Skin of body (tissue), 2 donors: ENCODE data around the gene SERPINC1. TPM values are rescaled to one million over a fixed set of nuclear protein-coding genes. Genes with fewer than 3 reads are reported as not detected.
"Not testable (repeated sequence)": the region's sequence is repeated elsewhere in the genome, so short reads cannot be mapped to it uniquely, and the experiment has no call there.

Experiments
- DNase-seq: peaks from one replicate; lab custom pipeline; 2025; lab: John Stamatoyannopoulos, UW
- total RNA-seq: library from RNA; depleted of rRNA; stranded (reverse); fragments of >200 nt; gene quantifications from one replicate; pipeline ENCODE4 v1.2.3, GENCODE V29; 2014

SERPINC1 gene
- total RNA-seq, result not detected

DNA sequence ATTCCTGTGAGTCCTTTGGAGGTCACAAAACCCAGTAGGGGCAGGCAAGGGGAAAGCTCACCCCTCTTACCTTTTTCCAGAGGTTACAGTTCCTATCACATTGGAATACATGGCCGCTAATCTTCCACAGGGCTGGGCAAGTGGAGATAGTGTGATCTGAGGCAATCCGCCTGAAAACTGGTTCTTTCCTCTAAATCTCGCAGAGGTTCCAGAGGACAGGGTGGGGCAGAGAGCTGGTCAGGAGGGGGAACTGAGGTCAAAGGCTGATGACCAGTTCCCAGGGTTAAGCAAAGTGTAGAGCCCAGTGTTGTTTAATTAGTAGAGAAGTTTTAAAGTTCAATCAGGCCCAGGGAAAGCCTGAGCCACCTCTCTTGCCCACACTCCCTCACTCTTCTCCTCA is at the start of gene SERPINC1:
SERPINC1 (minus strand) TSS at position 179 of the 400 bp plus-strand sequence; CDS start at position 111, 68 bp downstream.
- no peak for DNase-seq

DNA sequence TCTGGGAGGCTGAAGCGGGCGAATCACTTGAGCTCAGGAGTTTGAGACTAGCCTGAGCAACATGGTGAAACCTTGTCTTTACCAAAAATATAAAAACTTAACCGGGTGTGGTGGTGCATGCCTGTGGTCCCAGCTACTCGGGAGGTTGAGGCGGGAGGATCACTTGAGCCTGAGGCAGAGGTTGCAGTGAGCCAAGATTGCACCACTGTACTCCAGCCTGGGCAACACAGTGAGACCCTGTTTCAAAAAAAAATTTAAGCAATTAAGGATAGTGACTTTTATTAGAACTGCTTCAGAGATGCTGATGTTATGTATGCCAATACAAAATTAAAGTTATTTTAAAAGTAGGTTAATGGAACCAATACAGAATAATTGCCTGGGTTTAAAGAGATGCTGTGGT is 48.8 kb upstream of the SERPINC1 start:
- DNase-seq, result not testable (repeated sequence)

DNA sequence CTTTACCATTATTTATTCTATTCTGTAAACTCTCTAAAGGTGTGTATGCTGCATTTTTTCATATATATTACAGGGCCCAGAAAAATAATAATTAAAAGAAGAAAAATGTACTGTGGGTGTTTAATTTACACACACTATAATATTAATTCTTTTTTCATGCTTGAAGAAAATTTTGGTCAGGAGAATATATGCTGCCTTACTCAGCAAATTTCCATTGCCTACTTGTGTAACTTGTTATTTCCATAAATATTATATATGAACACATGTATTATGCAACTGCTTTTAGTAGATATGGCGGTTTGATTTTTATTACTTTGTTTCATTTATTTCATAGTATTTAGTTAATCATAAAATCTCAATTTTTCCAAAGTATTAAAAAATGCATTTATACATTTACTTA is 46.4 kb upstream of the SERPINC1 start:
- DNase-seq, result no peak

DNA sequence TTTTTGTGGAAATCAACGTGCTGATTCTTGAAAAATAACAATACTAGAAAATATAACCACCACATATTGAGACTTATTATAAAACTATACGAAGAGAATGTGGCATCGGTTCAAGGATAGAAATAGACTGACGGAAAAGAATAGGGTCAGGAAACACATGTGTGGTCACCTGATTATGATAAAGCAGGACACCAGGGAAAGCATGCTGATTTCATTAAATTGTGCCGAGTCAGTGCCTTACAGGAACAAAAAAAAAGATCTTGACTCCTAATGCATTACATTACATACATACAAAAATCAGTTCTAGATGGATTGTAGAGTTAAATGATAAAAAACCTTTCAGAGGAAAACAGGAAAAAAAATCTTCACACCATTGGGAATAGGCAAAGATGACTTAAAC is 43.5 kb upstream of the SERPINC1 start:
- no peak for DNase-seq

DNA sequence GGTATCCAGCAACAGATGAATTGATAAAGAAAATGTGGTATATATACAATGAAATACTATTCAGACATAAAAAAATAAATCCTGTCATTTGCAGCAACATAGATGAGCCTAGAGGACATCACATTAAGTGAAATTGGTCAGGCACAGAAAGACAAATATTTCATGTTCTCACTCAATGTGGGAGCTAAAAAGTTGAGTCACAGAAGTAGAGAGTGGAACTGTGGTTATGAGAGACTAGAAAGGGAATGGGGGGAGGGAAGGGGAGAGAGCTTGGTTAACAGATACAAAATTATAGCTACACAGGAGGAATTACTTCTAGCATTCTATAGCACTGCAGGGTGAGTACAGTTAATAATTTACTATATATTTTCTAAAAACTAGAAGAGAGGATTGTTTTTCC is 37.1 kb upstream of the SERPINC1 start:
- DNase-seq, result no peak

DNA sequence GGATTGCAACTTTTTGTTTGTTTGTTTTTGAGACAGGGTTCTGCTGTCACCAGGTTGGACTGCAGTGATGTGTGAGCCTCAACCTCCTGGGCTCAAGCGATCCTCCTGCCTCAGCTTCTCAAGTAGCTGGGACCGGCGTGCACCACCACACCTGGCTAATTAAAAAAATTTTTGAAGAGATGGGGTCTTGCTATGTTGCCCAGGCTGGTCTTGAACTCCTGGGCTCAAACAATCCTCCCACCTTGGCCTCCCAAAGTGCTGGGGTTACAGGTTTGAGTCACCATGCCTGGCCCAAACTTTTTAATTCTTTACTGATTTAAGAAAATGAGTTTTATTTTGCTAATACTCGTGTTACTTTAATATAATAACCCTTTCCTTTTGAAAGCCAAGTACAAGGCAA is 31.5 kb upstream of the SERPINC1 start:
- DNase-seq, result no peak

DNA sequence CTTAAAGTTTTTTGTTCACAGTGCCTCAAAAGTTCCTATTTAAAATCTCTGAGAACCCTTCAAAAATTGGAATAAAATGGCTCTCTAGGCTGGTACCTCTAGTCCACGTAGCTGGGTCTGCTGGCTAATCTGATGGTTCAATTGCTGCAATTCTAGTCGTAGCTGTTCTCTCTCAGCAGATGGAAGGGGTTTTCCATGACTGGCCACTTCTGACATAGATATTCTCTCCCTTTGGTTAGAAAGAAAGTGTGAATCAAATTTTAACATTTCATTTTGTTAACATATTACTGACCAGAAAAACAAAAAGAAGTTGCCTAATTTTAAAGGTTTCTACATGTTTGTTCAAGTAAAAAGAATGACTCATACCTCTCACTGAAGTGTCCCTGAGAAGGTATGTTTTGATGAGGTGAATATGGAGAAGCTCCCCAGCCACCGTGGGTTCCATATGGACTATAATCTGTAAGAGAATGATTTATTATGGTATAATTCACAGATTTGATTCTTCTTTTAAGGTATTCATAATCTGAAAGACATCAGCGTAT is 29.3 kb upstream of the SERPINC1 start:
- no peak for DNase-seq

DNA sequence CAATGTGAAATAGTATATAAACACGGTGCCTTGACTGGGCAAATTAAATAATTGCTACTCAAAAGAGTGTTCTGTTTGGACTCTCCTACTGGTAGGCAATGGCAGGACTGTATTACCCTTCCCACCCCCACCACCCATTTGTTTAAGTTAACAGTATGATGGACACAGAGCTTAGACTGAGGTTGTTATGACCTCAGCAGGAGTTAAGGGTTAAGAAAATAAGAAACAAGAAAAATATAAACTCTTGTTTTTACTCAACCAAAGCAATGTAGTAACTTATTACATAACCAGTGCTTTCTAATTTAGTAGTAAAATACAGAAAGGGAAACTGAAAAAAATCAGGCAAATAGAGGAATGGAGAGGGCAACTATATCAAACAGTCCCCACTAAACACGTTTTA is 19.9 kb upstream of the SERPINC1 start:
- no peak for DNase-seq

DNA sequence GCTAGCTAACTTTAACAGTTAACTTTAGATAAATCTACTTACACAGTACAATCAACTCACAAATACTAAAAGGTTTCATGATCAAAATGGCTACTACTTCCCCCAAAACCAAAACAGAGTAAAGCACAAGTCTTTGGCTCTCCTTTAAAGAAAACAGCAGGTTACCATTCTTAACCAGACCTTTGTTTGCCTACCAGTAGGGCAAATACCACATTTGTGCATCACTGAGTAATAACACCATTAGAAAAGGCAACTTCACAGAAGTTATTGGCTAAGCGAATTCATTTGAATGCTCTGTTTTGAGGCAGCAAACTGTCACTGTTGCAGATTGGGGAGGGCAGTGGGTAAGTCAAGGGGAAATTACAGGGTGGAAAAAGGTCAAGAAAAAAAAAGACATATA is 17.3 kb upstream of the SERPINC1 start:
- DNase-seq, result no peak

DNA sequence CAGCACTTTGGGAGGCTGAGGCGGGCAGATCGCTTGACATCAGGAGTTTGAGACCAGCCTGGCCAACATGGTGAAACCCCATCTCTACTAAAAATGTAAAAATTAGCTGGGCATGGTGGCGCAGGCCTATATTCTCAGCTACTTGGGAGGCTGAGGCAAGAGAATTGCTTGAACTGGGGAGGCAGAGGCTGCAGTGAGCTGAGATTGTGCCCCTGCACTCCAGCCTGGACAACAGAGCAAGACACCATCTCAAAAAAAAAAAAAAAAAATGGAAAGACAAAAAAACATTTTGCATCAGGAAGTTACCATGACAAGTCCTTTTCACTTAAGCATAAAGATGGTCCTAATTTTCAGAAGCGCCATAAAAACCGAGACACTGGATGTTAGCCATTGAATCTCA is 13.4 kb upstream of the SERPINC1 start:
- not testable (repeated sequence) for DNase-seq

DNA sequence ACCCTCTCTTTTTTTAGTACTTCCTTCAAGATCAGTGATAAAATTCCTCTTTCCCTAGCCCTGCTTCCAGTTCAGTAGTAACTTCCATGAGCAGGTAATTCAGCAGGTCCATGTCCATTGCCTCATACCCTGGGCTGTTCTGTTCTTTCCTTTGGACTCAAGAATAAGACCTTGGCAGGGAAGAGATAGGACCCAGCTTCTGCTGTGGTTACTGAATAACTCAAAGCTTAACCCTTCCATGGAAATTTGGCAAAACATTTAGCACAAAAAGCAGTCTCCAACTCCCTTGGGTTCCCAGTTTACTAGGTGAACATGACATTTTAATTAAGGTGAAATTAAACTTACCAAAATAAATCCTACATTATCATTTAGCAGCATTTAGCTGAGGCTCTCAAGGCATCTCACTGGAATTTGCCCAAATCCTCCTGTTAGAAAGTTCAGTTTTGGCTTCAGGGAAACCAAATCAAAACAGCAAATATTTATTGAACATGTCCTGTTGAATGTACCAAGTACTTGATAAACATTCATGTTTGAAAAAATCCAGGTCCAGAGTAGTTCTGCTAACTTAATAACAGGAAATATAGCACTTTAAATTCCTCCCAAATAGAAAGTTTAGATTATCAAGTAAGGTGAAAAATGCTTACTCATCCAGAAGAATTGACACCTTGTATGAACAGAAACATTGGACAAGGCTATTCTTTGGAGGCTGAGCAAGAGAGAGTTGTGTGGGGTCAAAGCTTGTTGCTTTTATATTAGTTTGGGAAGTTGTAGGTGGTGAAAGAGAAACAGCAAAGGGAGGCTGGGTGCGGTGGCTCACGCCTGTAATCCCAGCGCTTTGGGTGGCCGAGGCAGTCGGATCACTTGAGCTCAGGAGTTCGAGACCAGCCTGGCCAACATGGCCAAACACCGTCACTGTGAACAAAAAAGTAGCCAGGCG is 8.4 kb upstream of the SERPINC1 start:
- no peak for DNase-seq

DNA sequence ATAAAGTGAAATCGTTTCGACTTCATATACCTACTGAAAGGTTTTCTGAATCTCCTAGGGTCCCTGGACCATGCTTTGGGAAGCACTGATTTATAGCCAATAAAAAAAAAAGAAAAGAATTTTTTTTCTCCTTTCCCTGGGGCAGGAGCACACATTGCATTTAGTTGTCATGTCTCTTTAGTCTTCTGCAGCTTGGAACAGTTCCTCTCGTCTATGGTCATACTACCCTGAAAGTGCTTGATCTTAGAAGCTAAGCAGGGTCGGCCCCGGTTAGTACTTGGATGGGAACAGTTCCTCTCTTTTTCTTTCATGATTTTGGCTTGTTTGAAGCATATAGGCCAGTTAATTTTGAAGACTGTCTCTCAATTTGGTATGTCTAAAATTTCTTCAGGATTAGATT is 3.7 kb upstream of the SERPINC1 start:
- DNase-seq, result no peak

DNA sequence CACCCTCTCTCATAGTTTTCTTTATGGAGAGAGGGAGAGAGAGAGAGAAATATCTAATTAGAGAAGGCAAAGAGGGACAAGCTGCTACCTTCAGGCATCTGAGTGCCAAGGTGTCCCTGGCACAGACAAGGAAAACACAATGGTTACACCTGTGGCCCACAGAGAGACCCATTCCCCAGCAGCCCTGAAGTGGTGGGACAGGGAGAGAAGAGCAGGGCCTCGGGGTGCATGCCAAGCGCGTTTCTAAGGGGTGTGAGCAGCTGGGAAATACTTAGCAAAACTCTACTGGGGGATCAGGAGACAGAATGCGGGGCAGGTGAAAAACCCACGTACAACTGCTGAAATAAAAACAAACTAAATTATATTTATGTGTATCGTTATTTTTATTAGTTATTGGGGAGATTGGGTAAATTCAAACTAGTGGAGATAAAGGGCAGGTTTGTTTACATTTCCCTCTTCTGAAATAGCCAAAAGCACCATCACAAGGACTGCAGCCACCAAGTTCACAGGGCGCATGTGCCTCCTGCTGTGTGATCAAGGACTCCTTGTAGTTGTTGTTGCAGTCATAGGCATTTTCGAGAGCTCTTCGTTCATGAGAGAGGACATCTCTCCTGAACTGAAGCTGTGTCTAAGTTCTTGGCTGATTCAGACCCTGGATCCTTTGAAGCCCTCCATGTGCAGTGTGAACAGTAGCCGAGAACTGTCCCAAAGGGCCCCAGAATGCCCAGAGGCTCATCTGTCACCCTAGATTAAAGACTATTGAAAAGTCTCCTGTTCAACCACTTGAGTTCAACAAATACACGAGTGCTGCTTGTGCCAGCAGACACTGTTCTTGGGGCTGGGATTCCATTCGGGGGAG is 737 bp upstream of the SERPINC1 start:
- no peak for DNase-seq

DNA sequence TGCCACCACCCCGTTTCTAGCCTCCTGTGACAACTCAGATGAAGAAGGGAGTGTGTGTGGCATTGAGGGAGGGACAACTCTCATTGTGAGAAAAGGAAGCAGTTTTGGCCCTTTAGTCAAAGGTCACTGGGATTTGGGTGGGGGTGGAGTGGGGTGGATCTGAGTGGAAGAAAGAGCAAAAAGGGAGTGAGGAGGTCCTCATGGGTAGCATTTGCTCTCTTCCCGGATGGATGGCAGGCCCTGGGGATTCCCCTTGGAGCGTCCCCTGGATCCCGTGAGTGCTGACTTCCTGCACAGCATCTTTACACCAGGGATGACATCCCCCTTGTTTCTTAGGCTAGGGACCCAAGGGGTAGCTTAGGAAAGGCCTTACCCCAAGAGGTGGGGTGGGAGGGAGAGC is 460 bp downstream of the SERPINC1 start:
- DNase-seq, result no peak

DNA sequence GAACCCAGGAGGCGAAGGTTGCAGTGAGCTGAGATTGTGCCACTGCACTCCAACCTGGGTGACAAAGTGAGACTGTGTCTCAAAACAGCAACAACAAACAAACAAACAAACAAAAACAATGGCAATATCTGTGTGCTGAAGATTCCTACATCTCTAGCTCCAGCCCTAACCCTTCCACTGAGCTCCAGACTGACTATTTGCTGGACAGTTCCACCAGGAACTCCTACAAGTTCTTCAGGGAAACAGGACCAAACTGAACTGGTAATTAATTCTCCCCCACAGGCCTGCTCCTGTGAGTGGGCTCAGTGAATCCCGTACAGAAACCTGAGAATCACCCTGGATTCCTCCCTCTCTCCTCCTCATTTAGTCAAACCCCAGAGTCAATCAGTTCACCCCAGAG is 1.5 kb downstream of the SERPINC1 start:
- no peak for DNase-seq

DNA sequence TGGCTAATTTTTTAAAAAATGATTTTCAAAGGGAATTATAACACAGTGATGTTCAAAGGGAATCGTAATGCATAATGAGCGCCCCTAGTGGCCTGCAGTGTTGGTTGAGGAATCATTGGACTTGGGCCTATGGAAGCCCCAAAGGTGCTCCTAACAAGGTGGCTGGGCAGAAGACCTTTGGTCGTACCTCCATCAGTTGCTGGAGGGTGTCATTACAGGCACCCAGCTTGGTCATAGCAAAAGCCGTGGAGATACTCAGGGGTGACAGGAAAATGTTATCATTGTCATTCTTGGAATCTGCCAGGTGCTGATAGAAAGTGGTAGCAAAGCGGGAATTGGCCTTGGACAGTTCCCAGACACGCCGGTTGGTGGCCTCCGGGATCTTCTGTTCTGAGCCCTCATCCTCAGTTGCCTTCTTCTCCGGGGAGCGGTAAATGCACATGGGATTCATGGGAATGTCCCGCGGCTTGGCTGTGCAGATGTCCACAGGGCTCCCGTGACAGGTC is 2.7 kb downstream of the SERPINC1 start:
- DNase-seq, result no peak

DNA sequence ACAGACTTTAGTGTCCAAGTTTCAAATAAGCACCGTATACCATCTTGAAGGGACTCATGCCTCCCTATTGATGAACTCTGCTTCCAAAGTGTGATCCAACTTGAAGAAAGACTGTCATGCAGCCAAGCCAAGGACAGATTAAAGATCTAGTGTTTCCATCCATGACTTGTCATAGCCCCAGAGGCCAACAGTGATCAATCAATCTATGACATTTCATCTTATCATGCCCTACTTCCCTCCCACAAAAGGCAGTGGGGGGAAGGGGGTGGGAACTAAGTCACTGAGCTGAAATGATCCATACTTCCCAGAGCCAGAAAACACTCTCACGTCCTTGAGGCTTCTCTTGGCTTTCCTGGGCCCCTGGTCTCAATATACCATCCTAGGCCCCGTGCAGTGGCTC is 4.0 kb downstream of the SERPINC1 start:
- no peak for DNase-seq

DNA sequence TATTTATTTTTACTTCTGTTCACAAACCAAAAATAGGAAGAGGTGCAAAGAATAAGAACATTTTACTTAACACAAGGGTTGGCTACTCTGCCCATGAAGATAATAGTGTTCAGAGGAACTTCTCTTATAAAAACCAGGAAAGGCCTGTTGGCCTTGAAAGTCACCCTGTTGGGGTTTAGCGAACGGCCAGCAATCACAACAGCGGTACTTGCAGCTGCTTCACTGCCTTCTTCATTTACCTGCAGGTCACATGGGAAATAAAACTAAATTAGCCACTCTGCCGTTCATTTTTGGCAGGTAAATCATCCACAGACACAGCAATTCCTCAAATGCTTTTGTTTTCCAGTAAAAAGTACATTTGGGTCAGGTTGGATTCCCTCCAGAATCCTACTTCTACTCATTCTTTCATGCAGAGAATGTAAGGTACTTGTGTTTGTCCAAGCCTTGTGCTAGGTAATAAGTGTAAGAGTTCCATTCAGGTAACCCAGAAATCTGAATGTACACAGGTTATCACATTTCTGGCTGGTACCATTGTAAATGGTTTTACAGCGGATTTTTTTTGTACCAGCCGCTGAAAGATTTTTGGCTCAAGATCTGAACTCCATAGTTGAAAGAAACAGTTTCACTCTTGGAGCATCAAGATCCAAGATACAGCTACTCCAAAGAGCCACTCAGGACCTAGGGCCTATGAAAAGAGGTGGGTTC is 13.1 kb downstream of the SERPINC1 start:
- no peak for DNase-seq

DNA sequence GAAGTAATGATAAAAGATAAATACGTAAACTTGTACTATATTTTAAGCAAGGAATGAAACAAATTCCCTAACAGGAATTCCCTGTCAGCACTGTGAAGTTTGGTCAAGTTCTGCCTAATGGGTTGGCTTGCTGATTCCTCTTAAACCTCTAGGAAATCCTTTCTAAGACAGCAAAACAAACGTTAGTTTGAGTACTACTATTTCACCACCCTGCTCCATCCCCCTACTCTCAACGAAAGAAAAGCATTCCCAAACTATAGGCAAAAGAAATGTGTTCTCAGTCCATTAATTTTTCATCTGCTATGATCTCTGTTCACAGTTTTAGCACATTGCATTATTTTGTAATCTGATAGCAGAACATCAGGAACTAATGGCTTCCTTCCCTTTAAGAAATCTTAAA is 16.1 kb downstream of the SERPINC1 start:
- no peak for DNase-seq

DNA sequence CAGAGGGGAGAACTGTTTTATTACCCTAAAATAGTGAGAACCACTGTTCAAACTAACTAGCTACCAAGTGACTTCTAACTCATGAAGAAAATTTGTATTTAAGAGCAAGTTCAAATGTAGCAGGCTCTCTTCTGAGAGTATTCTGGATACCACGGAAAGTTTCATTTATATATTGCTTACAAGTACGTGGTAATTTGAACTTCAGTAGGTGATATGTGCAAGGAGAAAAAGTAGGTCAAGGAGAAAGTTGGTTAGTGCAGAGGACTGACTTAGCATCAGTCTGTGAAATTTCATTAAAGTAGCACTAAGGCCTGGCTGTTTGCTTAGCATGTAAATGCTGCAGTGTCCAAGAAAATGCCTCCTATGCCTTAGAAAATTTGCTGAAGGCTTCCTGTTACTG is 16.7 kb downstream of the SERPINC1 start:
- DNase-seq, result no peak

DNA sequence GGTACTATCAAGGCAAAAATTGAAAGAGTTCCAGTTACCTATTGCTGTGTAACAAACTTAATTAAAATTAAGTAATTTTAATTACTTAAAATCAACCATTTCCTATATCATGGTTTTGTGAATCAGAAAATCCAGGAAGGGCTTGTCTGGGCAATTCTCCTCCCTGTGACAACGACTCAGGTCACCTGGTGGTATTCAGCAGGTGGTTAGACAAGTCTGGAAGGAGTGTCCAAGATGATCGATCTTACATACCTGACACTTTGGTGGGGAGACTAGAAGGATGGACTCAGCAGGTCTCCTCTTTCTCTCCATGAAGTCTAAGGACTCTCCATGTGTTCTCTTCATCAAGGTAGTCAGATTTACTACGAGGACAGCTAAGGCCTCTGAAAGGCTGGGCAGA is 22.9 kb downstream of the SERPINC1 start:
- DNase-seq, result no peak
